ENCODE measurements around the gene RPP30. TPM values are rescaled to one million over a fixed set of nuclear protein-coding genes. Genes with fewer than 3 reads are reported as not detected.

RPP30 gene
- total and polyA plus RNA-seq, 4 donors = 11.2 to 22.6 (median 13.0) TPM

DNA sequence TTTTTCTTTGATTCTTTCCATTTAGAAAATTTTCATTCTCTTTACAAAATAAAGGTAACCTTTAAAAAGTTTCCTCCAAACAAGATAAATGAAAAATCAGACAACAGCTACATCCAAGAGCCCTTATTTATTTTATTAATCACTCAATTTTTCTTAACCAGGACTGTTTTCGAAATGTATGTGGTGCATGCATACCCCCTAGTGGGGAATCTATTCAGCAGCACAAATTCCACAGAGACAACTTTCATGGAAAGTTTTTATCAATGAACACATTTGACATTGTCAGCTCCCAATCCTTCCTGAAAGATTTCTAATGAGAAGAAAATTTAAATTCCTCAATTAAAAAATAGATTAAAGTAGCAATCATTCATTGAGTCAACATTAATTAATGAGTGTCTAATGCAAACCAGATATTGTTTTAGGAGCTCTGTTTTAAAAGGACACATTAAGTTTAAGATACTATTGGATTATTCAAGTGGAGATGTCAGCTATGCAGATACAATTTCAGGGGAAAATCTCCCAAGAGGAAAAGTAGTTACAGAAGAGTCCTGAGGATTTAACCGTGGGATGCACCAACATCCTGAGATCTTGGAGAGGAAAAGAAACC is 8.8 kb upstream of the RPP30 start:
- no peak overlapping the region for H3K4me3 ChIP-seq (ENCODE audit: low read depth in 1 of 3, low read length in 3 of 3)
- WGBS = 30% methylated on average over 2 of the region's 2 CpGs
- H3K36me3 ChIP-seq (ENCODE audit: control insufficient read depth in 4 of 4, insufficient read depth in 3 of 4, low read depth in 1 of 4, low read length in 3 of 4) = no peaks in the 10 kb centered on the region
- no peak overlapping the region for H3K27ac ChIP-seq (ENCODE audit: low read depth in 1 of 2, low read length in 2 of 2)
- no peaks in the 10 kb centered on the region for H3K9me3 ChIP-seq (ENCODE audit: control insufficient read depth in 4 of 4, low read length in 3 of 4)
- no peak for DNase-seq (ENCODE audit: low spot score)
- peaks cover 0 to 5% (median 0%) of the 10 kb centered on the region in 4 donors for H3K27me3 ChIP-seq (ENCODE audit: control insufficient read depth in 4 of 4, insufficient read depth in 4 of 4, low read length in 3 of 4)
- peaks cover 0 to 5% (median 2%) of the 10 kb centered on the region in 4 donors for H3K4me1 ChIP-seq (ENCODE audit: control insufficient read depth in 4 of 4, insufficient read depth in 4 of 4, low read length in 3 of 4)
- H3K9ac ChIP-seq (ENCODE audit: low read depth in 1 of 2, low read length in 2 of 2) = no peak overlapping the region
- TF ChIP-seq EGR1 (IDR thresholded peaks at IDR 0.05; ENCODE audit: low read depth in 2 of 2) (no peak), FOXA1 (IDR thresholded peaks at IDR 0.05) (no peak), TAF1 (conservative IDR thresholded peaks at IDR 0.05) (no peak), ZBTB33 (IDR thresholded peaks at IDR 0.05) (no peak), RXRA (IDR thresholded peaks at IDR 0.05) (no peak), HNF4G (IDR thresholded peaks at IDR 0.05) (no peak), FOXA2 (IDR thresholded peaks at IDR 0.05) (no peak), JUND (IDR thresholded peaks at IDR 0.05) (no peak), RAD21 (IDR thresholded peaks at IDR 0.05) (peak; percentile 79 to 80), SP1 (IDR thresholded peaks at IDR 0.05) (no peak), GABPA (IDR thresholded peaks at IDR 0.05 in 1 of 2, conservative IDR thresholded peaks at IDR 0.05 in 1 of 2) (no peak), YY1 (IDR thresholded peaks at IDR 0.05) (no peak), CTCF (IDR thresholded peaks at IDR 0.05; ENCODE audit: low read depth, low read length, missing input control) (peak; percentile 62), HNF4A (conservative IDR thresholded peaks at IDR 0.05) (no peak), NR2F2 (IDR thresholded peaks at IDR 0.05) (no peak)
- TF ChIP-seq, protein P1, sequence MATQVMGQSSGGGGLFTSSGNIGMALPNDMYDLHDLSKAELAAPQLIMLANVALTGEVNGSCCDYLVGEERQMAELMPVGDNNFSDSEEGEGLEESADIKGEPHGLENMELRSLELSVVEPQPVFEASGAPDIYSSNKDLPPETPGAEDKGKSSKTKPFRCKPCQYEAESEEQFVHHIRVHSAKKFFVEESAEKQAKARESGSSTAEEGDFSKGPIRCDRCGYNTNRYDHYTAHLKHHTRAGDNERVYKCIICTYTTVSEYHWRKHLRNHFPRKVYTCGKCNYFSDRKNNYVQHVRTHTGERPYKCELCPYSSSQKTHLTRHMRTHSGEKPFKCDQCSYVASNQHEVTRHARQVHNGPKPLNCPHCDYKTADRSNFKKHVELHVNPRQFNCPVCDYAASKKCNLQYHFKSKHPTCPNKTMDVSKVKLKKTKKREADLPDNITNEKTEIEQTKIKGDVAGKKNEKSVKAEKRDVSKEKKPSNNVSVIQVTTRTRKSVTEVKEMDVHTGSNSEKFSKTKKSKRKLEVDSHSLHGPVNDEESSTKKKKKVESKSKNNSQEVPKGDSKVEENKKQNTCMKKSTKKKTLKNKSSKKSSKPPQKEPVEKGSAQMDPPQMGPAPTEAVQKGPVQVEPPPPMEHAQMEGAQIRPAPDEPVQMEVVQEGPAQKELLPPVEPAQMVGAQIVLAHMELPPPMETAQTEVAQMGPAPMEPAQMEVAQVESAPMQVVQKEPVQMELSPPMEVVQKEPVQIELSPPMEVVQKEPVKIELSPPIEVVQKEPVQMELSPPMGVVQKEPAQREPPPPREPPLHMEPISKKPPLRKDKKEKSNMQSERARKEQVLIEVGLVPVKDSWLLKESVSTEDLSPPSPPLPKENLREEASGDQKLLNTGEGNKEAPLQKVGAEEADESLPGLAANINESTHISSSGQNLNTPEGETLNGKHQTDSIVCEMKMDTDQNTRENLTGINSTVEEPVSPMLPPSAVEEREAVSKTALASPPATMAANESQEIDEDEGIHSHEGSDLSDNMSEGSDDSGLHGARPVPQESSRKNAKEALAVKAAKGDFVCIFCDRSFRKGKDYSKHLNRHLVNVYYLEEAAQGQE (IDR thresholded peaks at IDR 0.05) = no peak
- TF ChIP-seq, protein P2, sequence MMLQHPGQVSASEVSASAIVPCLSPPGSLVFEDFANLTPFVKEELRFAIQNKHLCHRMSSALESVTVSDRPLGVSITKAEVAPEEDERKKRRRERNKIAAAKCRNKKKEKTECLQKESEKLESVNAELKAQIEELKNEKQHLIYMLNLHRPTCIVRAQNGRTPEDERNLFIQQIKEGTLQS (IDR thresholded peaks at IDR 0.05) = no peak
- TF ChIP-seq, protein P3, sequence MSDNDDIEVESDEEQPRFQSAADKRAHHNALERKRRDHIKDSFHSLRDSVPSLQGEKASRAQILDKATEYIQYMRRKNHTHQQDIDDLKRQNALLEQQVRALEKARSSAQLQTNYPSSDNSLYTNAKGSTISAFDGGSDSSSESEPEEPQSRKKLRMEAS (IDR thresholded peaks at IDR 0.05) = no peak

Data from liver (tissue), 9 donors.